ENCODE results near the gene ITGB1. TPM values are rescaled to one million over a fixed set of nuclear protein-coding genes. Genes with fewer than 3 reads are reported as not detected.
A peak's percentile ranks its signal among the peaks of the same experiment; 100 is the strongest.

Gene ITGB1
- total RNA-seq, 1 donor from 2014 or later = 946 TPM

DNA sequence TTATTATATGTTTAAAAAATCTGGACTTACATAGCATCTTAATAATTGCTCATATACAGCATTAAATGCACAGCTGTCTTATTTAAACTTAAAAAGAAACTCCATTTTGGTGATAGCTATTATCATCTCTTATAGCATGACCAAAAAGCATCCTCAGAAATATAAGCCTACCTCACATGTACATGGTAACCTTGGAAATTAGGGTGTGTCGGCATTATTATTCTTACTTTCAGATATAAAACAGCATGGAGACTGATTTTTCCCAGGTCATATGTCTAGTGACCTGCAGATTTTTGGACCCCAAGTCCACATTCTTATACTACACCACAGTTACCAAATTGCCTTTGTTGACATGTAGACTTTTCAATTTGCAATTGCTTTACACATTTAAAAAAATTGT is 29.1 kb upstream of the ITGB1 start:
- Mint-ChIP-seq H3K27me3 (ENCODE audit: unreplicated experiment) (no peaks in the 10 kb centered on the region), H3K4me1 (ENCODE audit: unreplicated experiment) (peaks cover 40% of the 10 kb centered on the region), H3K4me3 (ENCODE audit: unreplicated experiment) (no peak overlapping the region), H3K36me3 (ENCODE audit: unreplicated experiment) (no peaks in the 10 kb centered on the region), H3K27ac (ENCODE audit: unreplicated experiment) (no peak overlapping the region), H3K9me3 (ENCODE audit: unreplicated experiment) (peaks cover 4% of the 10 kb centered on the region)
- no peak for DNase-seq (ENCODE audit: extremely low spot score, unreplicated experiment)
- no peak for TF ChIP-seq CTCF (IDR thresholded peaks at IDR 0.05)

GRCh38 chr10:32985775-32986350 is 27.8 kb upstream of the ITGB1 start:
- no peak overlapping the region for H3K4me3 Mint-ChIP-seq (ENCODE audit: unreplicated experiment)
- DNase-seq (ENCODE audit: extremely low spot score, unreplicated experiment) = no peak
- peaks cover 52% of the 10 kb centered on the region for H3K4me1 Mint-ChIP-seq (ENCODE audit: unreplicated experiment)
- no peak for TF ChIP-seq CTCF (IDR thresholded peaks at IDR 0.05)
- H3K9me3 Mint-ChIP-seq (ENCODE audit: unreplicated experiment) = peaks cover 2% of the 10 kb centered on the region
- peak overlapping the region; percentile 73 for H3K27ac Mint-ChIP-seq (ENCODE audit: unreplicated experiment)
- no peaks in the 10 kb centered on the region for H3K36me3 Mint-ChIP-seq (ENCODE audit: unreplicated experiment)
- no peaks in the 10 kb centered on the region for H3K27me3 Mint-ChIP-seq (ENCODE audit: unreplicated experiment)

DNA sequence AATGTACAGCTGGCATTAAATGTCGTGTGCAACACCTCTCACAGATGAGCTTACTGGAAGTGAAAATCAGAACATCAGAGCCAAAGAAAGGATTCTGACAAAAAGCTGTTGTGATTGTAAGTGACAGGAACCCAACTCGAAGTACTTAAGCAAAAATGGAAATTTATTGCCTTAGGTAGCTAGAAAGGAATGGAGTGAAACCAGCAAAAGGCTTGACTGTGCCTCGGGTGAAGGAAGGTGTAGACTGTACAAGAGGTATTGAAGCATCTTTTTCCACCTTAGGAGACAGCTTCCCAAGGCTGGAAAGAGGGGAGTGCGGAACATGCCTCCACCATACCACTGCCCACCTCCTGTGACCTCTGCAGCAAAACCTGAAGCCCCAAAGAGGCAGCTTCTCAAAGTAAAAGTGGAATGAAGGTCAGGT is 27.3 kb upstream of the ITGB1 start:
- Mint-ChIP-seq H3K4me3 (ENCODE audit: unreplicated experiment) (no peak overlapping the region), H3K36me3 (ENCODE audit: unreplicated experiment) (no peaks in the 10 kb centered on the region), H3K27ac (ENCODE audit: unreplicated experiment) (peak overlapping the region; percentile 73), H3K9me3 (ENCODE audit: unreplicated experiment) (no peaks in the 10 kb centered on the region), H3K4me1 (ENCODE audit: unreplicated experiment) (peaks cover 57% of the 10 kb centered on the region), H3K27me3 (ENCODE audit: unreplicated experiment) (no peaks in the 10 kb centered on the region)
- no peak for DNase-seq (ENCODE audit: extremely low spot score, unreplicated experiment)
- TF ChIP-seq CTCF (IDR thresholded peaks at IDR 0.05) = no peak

DNA sequence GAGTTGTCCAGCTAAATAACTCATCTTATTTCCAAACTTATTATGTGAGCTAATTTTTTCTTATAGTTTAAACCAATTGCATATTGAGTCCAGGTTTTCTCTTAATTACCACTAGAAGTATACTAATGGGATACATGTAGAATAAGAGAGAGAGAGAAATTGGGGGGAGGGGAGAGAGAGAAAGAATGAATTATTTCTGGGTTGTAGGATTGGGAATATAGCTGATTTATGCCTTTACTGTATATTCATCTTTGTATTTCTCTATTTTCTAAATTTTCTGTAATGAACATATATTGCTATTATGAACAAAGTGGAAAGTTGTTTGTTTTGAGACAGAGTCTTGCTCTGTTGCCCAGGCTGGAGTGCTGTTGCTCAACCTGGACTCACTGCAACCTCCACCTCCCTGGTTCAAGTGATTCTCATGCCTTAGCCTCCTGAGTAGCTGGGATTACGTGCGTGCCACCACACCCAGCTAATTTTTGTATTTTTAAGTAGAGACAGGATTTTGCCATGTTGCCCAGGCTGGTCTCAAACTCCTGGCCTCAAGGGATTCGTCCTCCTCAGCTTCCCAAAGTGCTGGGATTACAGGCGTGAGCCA is 26.1 kb upstream of the ITGB1 start:
- H3K27me3 Mint-ChIP-seq (ENCODE audit: unreplicated experiment) = no peaks in the 10 kb centered on the region
- H3K27ac Mint-ChIP-seq (ENCODE audit: unreplicated experiment) = peak overlapping the region; percentile 95
- peaks cover 59% of the 10 kb centered on the region for H3K4me1 Mint-ChIP-seq (ENCODE audit: unreplicated experiment)
- no peak for TF ChIP-seq CTCF (IDR thresholded peaks at IDR 0.05)
- no peaks in the 10 kb centered on the region for H3K9me3 Mint-ChIP-seq (ENCODE audit: unreplicated experiment)
- H3K36me3 Mint-ChIP-seq (ENCODE audit: unreplicated experiment) = no peaks in the 10 kb centered on the region
- DNase-seq (ENCODE audit: extremely low spot score, unreplicated experiment) = no peak
- H3K4me3 Mint-ChIP-seq (ENCODE audit: unreplicated experiment) = no peak overlapping the region

- no peak for DNase-seq (ENCODE audit: extremely low spot score, unreplicated experiment)
- peak overlapping the region; percentile 95 for H3K27ac Mint-ChIP-seq (ENCODE audit: unreplicated experiment)
- no peaks in the 10 kb centered on the region for H3K27me3 Mint-ChIP-seq (ENCODE audit: unreplicated experiment)
- no peak overlapping the region for H3K4me3 Mint-ChIP-seq (ENCODE audit: unreplicated experiment)
- TF ChIP-seq CTCF (IDR thresholded peaks at IDR 0.05) = no peak
- H3K4me1 Mint-ChIP-seq (ENCODE audit: unreplicated experiment) = peaks cover 59% of the 10 kb centered on the region
- H3K36me3 Mint-ChIP-seq (ENCODE audit: unreplicated experiment) = no peaks in the 10 kb centered on the region
- H3K9me3 Mint-ChIP-seq (ENCODE audit: unreplicated experiment) = no peaks in the 10 kb centered on the region
Observed at GRCh38 chr10:32982911-32983909, 25.2 kb upstream of the ITGB1 start.
